ENCODE measurements around the gene RASL10A. TPM values are rescaled to one million over a fixed set of nuclear protein-coding genes. Genes with fewer than 3 reads are reported as not detected.
"Not testable (repeated sequence)": the region's sequence is repeated elsewhere in the genome, so short reads cannot be mapped to it uniquely, and the experiment has no call there.

RASL10A gene
- not detected for total RNA-seq
- polyA plus RNA-seq, result not detected

GRCh38 chr22:29315286-29316140, at the start of gene RASL10A:
Gene RASL10A (minus strand): TSS chr22:29315697. CDS start chr22:29315246, 451 bp downstream.
- H3K9me3 ChIP-seq (ENCODE audit: control insufficient read depth in 2 of 2, low read length in 2 of 2), result no peaks in the 10 kb centered on the region
- no peak for DNase-seq
- H3K4me3 Mint-ChIP-seq, result peak within 1 kb of the TSS; percentile 30 to 66 (median 42)
- peaks cover 7% of the 10 kb centered on the region for H3K27me3 ChIP-seq (ENCODE audit: control insufficient read depth, insufficient read depth, low read length)
- peaks cover 21% of the 10 kb centered on the region for H3K4me1 ChIP-seq (ENCODE audit: control insufficient read depth, insufficient read depth, low read length, poor library complexity, severe bottlenecking)
- H3K27me3 Mint-ChIP-seq, result peaks cover 40% of the 10 kb centered on the region
- H3K4me3 ChIP-seq (ENCODE audit: low read depth, low read length), result no peak within 1 kb of the TSS
- H3K27ac ChIP-seq (ENCODE audit: insufficient read depth, low read length, poor library complexity, severe bottlenecking), result no peak within 1 kb of the TSS
- no peak for ATAC-seq (ENCODE audit: low read depth in 2 of 2)
- H3K27ac Mint-ChIP-seq, result no peak within 1 kb of the TSS
- peaks cover 0 to 17% (median 12%) of the 10 kb centered on the region in 4 donors for H3K4me1 Mint-ChIP-seq
- H3K9me3 Mint-ChIP-seq, result no peaks in the 10 kb centered on the region
- no peaks in the 10 kb centered on the region for H3K36me3 ChIP-seq (ENCODE audit: control insufficient read depth, insufficient read depth, low read length)
- no peaks in the 10 kb centered on the region for H3K36me3 Mint-ChIP-seq

- no peak for DNase-seq
- no peak for ATAC-seq (ENCODE audit: low read depth in 2 of 2)
- Mint-ChIP-seq H3K9me3 (no peaks in the 10 kb centered on the region), H3K4me3 (no peak overlapping the region), H3K27me3 (no peaks in the 10 kb centered on the region), H3K27ac (no peak overlapping the region), H3K36me3 (peaks cover 24% of the 10 kb centered on the region), H3K4me1 (peaks cover 0 to 4% (median 0%) of the 10 kb centered on the region in 4 donors)
- no peaks in the 10 kb centered on the region for H3K9me3 ChIP-seq (ENCODE audit: control insufficient read depth in 2 of 2, low read length in 2 of 2)
- no peaks in the 10 kb centered on the region for H3K27me3 ChIP-seq (ENCODE audit: control insufficient read depth, insufficient read depth, low read length)
- H3K4me1 ChIP-seq (ENCODE audit: control insufficient read depth, insufficient read depth, low read length, poor library complexity, severe bottlenecking), result no peaks in the 10 kb centered on the region
- H3K4me3 ChIP-seq (ENCODE audit: low read depth, low read length), result no peak overlapping the region
- H3K27ac ChIP-seq (ENCODE audit: insufficient read depth, low read length, poor library complexity, severe bottlenecking), result no peak overlapping the region
- H3K36me3 ChIP-seq (ENCODE audit: control insufficient read depth, insufficient read depth, low read length), result peaks cover 45% of the 10 kb centered on the region
Measured at GRCh38 chr22:29359469-29359868, 44.0 kb upstream of the RASL10A start.

- H3K27me3 Mint-ChIP-seq; H3K9me3 ChIP-seq (ENCODE audit: control insufficient read depth in 2 of 2, low read length in 2 of 2); H3K4me3 Mint-ChIP-seq; H3K27ac ChIP-seq (ENCODE audit: insufficient read depth, low read length, poor library complexity, severe bottlenecking); H3K9me3 Mint-ChIP-seq; H3K27me3 ChIP-seq (ENCODE audit: control insufficient read depth, insufficient read depth, low read length); DNase-seq; H3K4me3 ChIP-seq (ENCODE audit: low read depth, low read length); H3K4me1 Mint-ChIP-seq; H3K27ac Mint-ChIP-seq; H3K4me1 ChIP-seq (ENCODE audit: control insufficient read depth, insufficient read depth, low read length, poor library complexity, severe bottlenecking); ATAC-seq (ENCODE audit: low read depth in 2 of 2): not testable (repeated sequence)
- peaks cover 25% of the 10 kb centered on the region for H3K36me3 Mint-ChIP-seq
- peaks cover 66% of the 10 kb centered on the region for H3K36me3 ChIP-seq (ENCODE audit: control insufficient read depth, insufficient read depth, low read length)
Measured at GRCh38 chr22:29357193-29357890, 41.8 kb upstream of the RASL10A start.

- H3K4me1 Mint-ChIP-seq, result no peaks in the 10 kb centered on the region
- no peaks in the 10 kb centered on the region for H3K27me3 ChIP-seq (ENCODE audit: control insufficient read depth, insufficient read depth, low read length)
- no peak overlapping the region for H3K4me3 ChIP-seq (ENCODE audit: low read depth, low read length)
- no peaks in the 10 kb centered on the region for H3K9me3 ChIP-seq (ENCODE audit: control insufficient read depth in 2 of 2, low read length in 2 of 2)
- no peaks in the 10 kb centered on the region for H3K27me3 Mint-ChIP-seq
- no peak overlapping the region for H3K27ac Mint-ChIP-seq
- no peaks in the 10 kb centered on the region for H3K4me1 ChIP-seq (ENCODE audit: control insufficient read depth, insufficient read depth, low read length, poor library complexity, severe bottlenecking)
- H3K4me3 Mint-ChIP-seq, result no peak overlapping the region
- ATAC-seq (ENCODE audit: low read depth in 2 of 2) (no peak), DNase-seq (no peak)
- H3K36me3 ChIP-seq (ENCODE audit: control insufficient read depth, insufficient read depth, low read length), result peaks cover 90% of the 10 kb centered on the region
- H3K9me3 Mint-ChIP-seq, result no peaks in the 10 kb centered on the region
- peaks cover 28% of the 10 kb centered on the region for H3K36me3 Mint-ChIP-seq
- no peak overlapping the region for H3K27ac ChIP-seq (ENCODE audit: insufficient read depth, low read length, poor library complexity, severe bottlenecking)
Measured at GRCh38 chr22:29353860-29354259, 38.4 kb upstream of the RASL10A start.

- H3K4me3 Mint-ChIP-seq, result no peak overlapping the region
- DNase-seq (no peak), ATAC-seq (ENCODE audit: low read depth in 2 of 2) (no peak)
- peaks cover 33% of the 10 kb centered on the region for H3K36me3 Mint-ChIP-seq
- Histone ChIP-seq H3K27ac (ENCODE audit: insufficient read depth, low read length, poor library complexity, severe bottlenecking) (no peak overlapping the region), H3K27me3 (ENCODE audit: control insufficient read depth, insufficient read depth, low read length) (no peaks in the 10 kb centered on the region), H3K36me3 (ENCODE audit: control insufficient read depth, insufficient read depth, low read length) (peaks cover 88% of the 10 kb centered on the region), H3K9me3 (ENCODE audit: control insufficient read depth in 2 of 2, low read length in 2 of 2) (no peaks in the 10 kb centered on the region), H3K4me1 (ENCODE audit: control insufficient read depth, insufficient read depth, low read length, poor library complexity, severe bottlenecking) (no peaks in the 10 kb centered on the region), H3K4me3 (ENCODE audit: low read depth, low read length) (no peak overlapping the region)
- peaks cover 0 to 2% (median under 1%) of the 10 kb centered on the region in 4 donors for H3K4me1 Mint-ChIP-seq
- no peak overlapping the region for H3K27ac Mint-ChIP-seq
- H3K27me3 Mint-ChIP-seq, result no peaks in the 10 kb centered on the region
- no peaks in the 10 kb centered on the region for H3K9me3 Mint-ChIP-seq
Measured at GRCh38 chr22:29353286-29353685, 37.8 kb upstream of the RASL10A start.

- Histone ChIP-seq H3K4me1 (ENCODE audit: control insufficient read depth, insufficient read depth, low read length, poor library complexity, severe bottlenecking) (no peaks in the 10 kb centered on the region), H3K36me3 (ENCODE audit: control insufficient read depth, insufficient read depth, low read length) (peaks cover 87% of the 10 kb centered on the region), H3K4me3 (ENCODE audit: low read depth, low read length) (no peak overlapping the region), H3K27me3 (ENCODE audit: control insufficient read depth, insufficient read depth, low read length) (no peaks in the 10 kb centered on the region), H3K27ac (ENCODE audit: insufficient read depth, low read length, poor library complexity, severe bottlenecking) (no peak overlapping the region), H3K9me3 (ENCODE audit: control insufficient read depth in 2 of 2, low read length in 2 of 2) (no peaks in the 10 kb centered on the region)
- Mint-ChIP-seq H3K4me1 (peaks cover 0 to 4% (median under 1%) of the 10 kb centered on the region in 4 donors), H3K9me3 (no peaks in the 10 kb centered on the region), H3K27me3 (no peaks in the 10 kb centered on the region), H3K4me3 (no peak overlapping the region), H3K36me3 (peaks cover 37% of the 10 kb centered on the region), H3K27ac (no peak overlapping the region)
- ATAC-seq (ENCODE audit: low read depth in 2 of 2), result no peak
- DNase-seq, result no peak
Measured at GRCh38 chr22:29352778-29353177, 37.3 kb upstream of the RASL10A start.

GRCh38 chr22:29351891-29352290, 36.4 kb upstream of the RASL10A start:
- no peaks in the 10 kb centered on the region for H3K9me3 Mint-ChIP-seq
- Histone ChIP-seq H3K4me1 (ENCODE audit: control insufficient read depth, insufficient read depth, low read length, poor library complexity, severe bottlenecking) (no peaks in the 10 kb centered on the region), H3K9me3 (ENCODE audit: control insufficient read depth in 2 of 2, low read length in 2 of 2) (no peaks in the 10 kb centered on the region), H3K27me3 (ENCODE audit: control insufficient read depth, insufficient read depth, low read length) (no peaks in the 10 kb centered on the region), H3K4me3 (ENCODE audit: low read depth, low read length) (no peak overlapping the region), H3K27ac (ENCODE audit: insufficient read depth, low read length, poor library complexity, severe bottlenecking) (no peak overlapping the region), H3K36me3 (ENCODE audit: control insufficient read depth, insufficient read depth, low read length) (peaks cover 95% of the 10 kb centered on the region)
- DNase-seq (no peak), ATAC-seq (ENCODE audit: low read depth in 2 of 2) (no peak)
- H3K27ac Mint-ChIP-seq, result peak overlapping the region in 1 of 3 donors; percentile 26
- peaks cover 45% of the 10 kb centered on the region for H3K36me3 Mint-ChIP-seq
- H3K4me1 Mint-ChIP-seq, result peaks cover 0 to 4% (median under 1%) of the 10 kb centered on the region in 4 donors
- no peaks in the 10 kb centered on the region for H3K27me3 Mint-ChIP-seq
- no peak overlapping the region for H3K4me3 Mint-ChIP-seq
